NCI-H2196 treated with DMSO at 0.1 percent for 48 hours (cell line): ENCODE data around the gene RPL18.
A peak's percentile ranks its signal among the peaks of the same experiment; 100 is the strongest.
"Not testable (repeated sequence)": the region's sequence is repeated elsewhere in the genome, so short reads cannot be mapped to it uniquely, and the experiment has no call there.

ENCODE experiments used
- DNase-seq: peaks from one replicate; lab custom pipeline; 2025; ENCODE audit not compliant: unreplicated experiment; lab: John Stamatoyannopoulos, UW

The RPL18 gene

DNA sequence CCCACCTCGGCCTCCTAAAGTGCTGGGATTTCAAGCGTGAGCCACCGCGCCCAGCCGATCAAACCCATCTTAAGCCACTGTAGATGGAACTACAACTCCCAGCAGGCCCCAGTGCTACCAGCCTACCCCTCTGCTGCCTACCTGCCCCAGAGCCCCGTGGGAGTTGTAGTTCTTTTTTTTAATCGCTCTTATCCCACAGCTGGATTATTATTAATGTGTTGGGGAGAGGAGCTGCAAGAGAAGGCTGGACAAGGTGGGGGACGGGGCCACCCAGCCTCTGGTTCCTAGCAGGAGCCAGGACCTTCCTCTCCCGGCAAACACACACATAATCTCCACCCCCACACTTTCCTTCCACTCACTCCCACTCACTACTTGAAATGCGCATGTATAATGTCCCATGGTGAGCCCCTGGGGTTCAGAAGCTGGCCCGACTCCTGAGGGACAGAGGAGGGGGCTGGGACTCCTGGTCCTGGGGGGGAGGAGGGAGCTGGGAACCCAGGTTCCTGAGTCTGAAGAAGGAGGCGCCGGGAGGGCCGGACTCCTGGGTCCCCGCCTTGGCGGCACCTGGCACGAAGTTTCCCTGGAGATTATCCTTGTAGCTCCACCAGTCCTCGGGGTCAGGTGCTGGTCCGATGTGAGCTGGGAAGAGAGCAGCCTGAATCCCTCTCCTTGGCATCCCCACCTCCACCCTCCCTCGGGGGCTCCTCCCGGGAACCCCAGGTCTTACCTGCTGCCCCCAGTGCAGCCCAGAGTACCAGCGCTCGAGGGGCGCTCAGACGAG, 26.1 kb upstream of the RPL18 start:
- DNase-seq = peak; percentile 79

GRCh38 chr19:48644355-48644754, 25.4 kb upstream of the RPL18 start:
- no peak for DNase-seq

GRCh38 chr19:48642862-48643261, 23.9 kb upstream of the RPL18 start:
- DNase-seq = no peak

DNA sequence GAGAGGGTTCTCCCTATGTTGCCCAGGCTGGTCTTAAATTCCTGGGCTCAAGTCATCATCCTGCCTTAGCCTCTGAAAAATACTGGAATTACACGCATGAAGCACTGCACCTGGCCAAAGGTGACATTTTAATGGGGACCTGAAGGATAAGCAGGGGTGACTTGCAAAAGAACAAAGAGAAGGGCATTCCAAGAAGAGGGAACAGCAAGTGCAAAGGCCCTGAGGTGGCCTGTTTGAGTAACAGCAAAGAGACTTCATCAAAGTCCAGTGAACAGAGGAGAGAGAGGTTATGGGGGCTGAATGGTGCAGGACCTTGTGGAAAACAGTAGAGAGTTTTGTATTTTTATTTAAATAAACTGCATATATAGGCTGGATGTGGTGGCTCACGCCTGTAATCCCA, 22.9 kb upstream of the RPL18 start:
- no peak for DNase-seq

DNA sequence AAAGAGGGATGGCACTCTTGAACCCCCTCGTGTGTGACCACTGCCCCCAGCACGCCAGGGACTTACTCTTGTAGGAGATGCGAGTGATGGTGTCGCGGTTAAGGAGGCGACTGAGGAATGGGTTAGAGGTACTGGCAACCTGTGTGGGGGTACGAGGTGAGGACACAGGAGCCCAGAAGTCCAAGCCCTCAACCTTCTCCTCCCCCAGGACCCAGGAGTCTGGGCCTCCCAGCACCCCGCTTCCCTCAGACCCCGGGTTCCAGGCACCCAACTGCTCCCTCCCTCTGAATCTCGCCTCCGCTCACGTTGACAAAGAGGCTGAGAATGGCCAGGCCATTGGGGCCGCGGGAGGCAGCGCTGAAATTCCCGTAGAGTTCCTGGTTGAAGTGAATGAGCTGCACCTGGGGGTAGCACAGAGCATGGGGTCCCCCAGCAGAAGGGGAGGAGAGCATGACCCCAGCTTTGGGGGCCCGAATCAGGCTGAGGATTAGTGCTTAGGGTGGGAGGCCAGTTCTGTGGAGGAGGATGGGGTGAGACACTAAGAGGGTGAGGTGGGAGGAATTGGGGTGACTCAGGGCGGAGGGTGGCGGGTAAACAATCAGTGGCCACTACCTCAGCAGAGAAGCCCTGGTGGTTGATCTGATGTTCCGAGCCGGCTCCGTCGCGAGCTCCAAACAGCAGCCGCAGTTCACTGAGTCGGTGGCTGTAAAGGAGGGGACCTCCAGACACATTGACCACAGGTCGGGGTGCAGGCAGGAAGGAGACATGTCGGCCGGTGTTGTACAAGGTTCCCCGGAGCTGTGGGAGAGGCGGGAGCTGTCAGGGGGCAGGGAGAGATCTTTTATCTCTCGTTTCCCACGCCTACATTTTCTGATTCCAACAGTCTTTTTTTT, 20.8 kb upstream of the RPL18 start:
- no peak for DNase-seq

DNA sequence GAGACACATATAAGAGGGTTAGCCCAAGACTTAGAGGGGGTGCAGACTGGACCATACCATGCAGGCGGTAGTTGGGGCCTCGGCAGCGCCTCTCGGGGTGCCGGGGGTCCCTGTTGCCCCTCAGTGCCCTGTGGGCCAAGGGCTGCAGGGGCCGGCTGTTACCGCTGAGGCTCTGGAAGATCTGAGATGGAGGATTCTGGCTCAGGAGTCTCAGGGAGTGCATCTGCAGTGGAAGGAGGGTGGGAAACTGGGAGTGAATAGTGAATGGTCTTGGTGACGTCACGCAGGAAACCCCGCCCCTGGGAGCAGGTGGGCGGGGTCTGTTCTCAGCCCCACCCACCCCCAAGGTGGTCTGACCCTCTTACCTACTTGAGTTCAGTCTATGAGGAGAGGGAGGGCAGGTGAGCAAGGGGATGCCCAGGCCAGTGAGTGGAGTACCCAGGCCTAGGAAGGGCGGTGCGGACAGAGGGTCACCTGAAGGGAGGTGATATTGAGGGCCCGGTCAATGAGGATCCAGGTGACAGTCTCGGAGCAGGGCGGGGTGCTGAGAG, 19.9 kb upstream of the RPL18 start:
- no peak for DNase-seq

DNA sequence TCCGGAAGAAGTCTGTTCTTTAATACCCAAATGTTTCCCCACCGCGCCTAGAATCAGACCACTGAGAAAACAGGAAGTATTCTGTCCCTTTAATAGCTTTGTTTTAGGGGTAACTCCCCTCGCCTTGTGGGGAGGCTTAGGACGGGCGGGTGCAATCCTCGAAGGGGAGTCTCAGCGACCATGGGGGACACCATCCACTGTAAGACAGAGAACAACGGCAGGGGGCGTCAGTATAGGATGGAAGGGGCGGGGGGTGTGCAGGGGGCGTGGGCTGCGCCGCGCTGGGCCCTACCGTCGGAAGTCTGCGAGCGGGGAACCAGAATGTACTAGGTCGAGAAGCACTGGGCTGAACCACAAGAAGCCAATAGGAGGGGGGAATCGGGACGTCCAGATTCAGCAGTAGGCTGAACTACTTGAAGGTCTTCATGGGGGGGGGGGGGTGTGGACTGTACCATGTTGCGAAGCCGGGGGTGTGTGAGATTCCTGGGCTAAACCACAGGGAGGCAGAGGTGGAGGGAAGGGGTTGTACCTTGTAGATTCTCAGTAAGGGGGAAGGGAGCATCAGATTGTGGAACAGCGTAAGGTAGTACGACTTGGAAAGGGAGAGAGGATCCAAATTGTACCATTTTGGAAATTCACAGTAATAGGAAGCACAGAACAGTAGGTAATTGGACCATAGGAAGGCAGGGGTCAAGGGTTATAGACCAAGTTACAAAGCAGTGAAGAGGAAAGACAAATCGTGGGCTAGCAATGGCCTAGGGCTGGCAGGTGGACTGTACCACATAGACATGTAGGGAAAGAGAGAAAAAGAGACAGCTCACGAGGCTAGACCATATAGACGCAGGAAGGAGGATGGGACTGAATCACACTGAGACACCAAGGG, 19.2 kb upstream of the RPL18 start:
- peak; percentile 95 for DNase-seq

GRCh38 chr19:48637449-48637947, 18.5 kb upstream of the RPL18 start:
- peak; percentile 99 for DNase-seq

- no peak for DNase-seq
These were observed 18.0 kb upstream of the RPL18 start, which contains the start of gene DBP for GRCh38 chr19:48636859-48637448. Gene DBP, minus strand, starts transcription at chr19:48637379. Its CDS starts 385 bp downstream, at chr19:48636994.

DNA sequence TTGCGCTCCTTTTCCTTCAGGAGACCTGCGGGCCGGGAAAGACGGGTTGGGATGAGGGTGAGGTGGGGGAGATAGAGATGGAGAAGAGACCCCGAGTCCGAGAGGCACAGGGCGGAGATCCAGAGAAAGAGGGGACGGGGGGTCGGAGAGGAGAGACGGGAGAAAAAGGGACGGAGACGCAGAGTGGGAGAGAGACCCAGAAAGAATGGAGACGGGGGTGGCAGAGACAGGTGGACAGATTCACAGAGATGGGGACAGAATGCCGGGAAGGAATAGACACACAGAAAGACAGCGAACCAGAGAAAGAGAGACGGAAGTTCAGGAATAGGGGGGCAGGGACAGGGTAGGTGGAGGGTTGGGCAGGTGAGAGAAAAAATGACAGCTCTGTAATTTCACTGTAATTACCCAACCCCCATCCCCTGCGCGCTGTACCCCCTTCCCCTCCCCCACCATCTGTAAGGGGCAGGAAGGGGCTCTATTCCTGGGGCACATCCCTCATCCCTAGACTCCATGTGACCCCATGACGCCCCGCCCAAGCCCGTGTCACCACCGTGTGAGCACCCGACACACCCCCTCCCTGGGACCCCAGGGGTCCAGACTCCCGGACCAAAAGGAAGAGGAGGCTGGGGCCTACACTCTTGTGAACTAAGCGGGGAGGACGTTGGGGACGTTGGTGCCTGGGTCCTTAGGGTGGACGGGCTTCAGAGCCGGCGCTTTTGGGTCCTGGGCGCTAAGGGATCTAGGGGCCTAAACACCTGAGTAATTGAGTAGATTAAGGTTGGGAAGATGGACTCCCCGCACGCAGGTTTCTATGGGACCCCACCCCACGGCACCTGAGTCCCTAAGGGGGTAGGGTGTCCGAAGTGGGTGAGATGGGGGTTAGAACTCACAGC, 17.2 kb upstream of the RPL18 start:
- DNase-seq = no peak

DNA sequence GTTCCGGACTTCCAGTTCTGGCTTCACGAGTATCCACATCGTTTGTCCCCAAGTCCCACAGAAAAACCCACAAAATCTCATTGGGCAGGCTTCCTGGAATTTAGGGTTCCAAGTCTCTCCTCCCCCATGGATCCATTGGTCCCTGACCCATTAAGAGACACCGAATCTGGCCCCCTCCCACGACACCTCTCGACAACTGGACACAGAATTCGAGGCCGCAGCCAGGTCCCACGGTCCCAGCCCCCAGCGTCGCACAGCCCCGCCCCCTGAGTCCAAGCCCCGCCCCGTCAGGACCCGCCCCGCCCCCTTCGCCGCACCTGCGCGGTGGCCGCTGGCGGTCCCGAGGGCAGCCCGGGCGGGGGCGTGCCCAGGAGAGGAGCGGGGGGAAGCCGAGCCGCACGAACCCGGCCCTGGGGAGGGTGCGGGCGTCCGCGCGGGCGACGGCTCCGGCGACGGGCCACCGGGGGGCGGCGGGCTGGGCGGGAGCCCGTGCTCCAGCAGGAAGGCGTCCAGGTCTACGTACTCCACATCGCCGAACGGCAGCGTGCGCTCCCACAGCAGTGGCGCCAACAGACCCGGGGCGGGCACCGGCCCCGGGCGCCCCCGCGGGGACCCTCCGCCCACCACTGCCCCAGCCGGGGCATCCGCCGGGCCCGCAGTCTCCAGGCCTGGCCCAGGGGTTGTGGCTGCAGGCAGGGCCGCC, 16.4 kb upstream of the RPL18 start:
- DNase-seq = peak; percentile 33

GRCh38 chr19:48634424-48635262, 15.7 kb upstream of the RPL18 start:
- peak; percentile 97 for DNase-seq

- no peak for DNase-seq
These were observed 15.0 kb upstream of the RPL18 start for GRCh38 chr19:48634036-48634342.

DNA sequence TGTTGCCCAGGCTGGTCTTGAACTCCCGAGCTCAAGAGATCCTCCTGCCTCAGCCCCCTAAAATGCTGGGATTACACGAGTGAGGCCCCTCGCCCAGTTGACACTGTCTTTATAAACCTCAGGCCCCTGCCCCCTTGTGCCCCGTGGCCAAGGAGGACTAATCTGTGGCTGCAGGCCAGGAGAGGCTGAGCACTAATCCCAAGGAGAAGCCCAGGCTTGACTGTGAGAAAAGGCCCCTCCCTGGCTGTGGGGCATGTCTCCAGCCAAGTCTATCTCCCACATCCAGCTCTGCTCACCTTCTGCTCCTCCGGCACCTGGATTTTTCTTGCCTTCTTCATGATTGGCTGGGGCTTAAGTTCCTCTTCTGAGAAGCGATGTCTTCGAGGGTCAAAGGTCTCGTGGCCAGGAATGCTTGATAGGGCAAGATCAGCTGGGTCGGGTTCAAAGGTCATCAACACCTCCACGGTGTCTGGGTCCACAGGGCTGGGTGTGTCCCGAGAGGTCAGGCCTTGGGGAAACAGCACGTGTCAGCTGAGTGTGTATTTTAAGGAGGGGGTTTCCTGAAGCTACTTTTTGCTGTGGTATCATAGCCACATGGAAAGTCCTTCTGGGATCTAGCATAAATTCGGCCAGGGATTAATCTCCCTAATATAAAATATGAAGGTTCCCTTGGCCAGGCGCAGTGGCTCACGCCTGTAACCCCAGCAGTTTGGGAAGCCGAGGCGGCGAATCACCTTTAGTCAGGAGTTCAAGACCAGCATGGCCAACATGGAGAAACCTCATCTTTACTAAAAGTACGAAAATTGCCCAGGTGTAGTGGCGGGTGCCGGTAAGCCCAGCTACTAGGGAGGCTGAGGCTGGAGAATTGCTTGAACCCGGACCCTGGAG, 14.4 kb upstream of the RPL18 start:
- no peak for DNase-seq

- no peak for DNase-seq
These were observed 13.7 kb upstream of the RPL18 start for GRCh38 chr19:48632692-48633147.

DNA sequence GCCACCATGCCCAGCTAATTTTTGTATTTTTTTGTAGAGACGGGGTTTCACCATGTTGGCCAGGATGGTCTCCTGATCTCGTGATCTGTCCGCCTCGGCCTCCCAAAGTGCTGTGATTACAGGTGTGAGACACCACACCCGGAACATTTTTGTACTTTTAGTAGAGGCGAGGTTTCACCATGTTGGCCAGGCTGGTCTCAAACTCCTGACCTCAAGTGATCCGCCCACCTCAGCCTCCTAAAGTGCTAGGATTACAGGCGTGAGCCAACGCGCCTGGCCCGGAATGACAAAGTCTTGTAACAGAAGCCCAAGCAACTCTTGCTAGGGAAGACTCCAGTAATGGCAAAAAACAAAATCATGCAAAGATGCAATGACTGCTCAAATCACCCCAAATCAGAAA, 13.3 kb upstream of the RPL18 start:
- DNase-seq = not testable (repeated sequence)

DNA sequence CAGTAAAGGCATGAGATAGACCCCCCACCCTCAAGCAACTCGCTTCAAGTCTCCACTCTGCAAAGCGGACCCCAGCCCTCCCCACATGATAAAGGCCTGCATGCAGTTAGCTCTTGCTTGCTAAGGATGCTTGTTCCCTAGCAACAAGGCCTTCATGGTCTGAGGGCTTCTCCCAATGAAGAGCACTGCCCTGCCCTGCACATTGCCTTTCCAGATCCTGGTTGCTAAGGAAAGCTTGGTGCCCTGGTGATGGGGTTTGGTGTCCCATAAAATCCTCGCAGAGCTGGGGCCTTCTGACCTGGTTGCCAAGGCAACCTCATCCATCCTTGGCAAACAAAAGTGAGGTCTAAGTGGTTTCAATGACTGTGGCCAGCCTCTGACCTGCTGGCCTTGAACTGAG, 12.2 kb upstream of the RPL18 start:
- DNase-seq = no peak
